ENCODE measurements around the gene TOMM20L. TPM values are rescaled to one million over a fixed set of nuclear protein-coding genes. Genes with fewer than 3 reads are reported as not detected.

Gene TOMM20L
- polyA plus RNA-seq, 4 donors = 1.00 to 1.9 (median 1.4) TPM

DNA sequence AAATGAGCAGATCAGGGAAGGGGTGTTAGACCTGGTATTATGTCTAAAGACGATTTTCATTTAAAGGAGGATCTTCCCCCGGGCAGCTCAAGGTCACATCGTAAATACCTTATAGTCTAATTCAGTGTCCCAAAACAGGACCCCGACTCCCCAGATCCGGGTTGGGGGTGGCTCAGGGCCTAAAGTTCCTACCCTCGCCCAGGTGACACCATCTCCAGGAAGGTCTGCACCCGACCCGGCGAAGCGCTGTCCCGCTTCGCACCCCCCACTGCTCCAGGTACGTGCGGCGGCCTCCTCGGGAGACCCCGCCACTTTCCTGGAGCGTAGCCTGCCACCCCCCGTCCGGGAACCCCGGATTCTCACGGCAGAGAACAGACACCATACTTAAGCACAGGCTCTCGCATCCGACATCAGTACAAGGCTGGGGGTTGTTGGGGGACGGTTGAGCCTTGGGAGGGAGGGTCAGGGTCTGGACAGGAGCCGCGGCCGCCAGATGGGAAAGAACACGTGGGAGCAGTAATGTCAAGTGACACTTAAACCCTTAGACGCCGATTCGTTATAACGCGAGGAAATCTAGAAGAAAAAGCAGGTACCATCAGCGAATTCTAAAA lies 31.0 kb downstream of the TOMM20L start:
- DNase-seq (ENCODE audit: low read depth in 4 of 4, low spot score in 3 of 4) = peak in 2 of 4 donors; percentile 59 to 68

DNA sequence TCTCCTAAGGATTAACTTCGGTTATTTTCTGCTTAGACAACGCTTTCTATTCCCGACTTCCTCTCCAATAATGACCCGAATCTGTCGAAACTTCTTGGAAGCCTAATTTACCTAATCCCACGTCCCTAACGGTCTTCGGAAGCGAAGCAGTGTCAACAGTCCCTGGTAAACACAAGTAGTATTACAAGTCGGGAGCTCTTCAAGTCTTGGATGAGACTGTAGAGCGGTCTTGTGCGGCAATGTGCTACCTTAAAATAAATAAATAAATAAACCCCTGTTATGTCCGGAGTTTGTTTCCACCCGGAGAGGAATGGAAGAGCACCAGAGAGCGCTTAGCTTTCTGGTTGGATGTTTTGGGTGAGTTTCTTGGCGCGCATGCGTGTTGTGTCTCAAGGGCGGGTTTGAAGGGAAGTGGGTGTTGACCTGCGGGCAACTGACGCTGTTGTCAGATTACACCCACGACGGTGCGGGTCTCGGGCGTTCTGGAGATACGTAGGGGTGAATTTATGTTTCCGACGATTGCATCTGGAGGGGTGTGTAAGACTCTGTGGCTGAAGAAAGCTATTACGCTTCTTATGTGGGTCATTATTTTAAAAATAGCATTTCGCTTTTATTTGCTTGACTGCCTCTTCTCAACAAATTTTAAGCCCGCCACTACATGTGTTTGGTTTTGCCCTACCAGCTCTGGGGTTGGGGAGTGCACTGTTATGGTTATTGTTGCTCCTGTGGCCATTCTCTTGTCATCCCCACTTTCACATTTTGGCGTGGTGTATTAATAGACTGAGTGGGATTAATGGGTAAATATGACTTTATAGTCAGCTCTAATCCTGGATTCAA lies 31.8 kb downstream of the TOMM20L start, which contains the start of the genes KIAA0586 and TIMM9:
KIAA0586 (plus strand) TSS at position 439 of the 837 bp plus-strand sequence. CDS start 546 bp downstream, outside the sequence.
TIMM9 (minus strand) TSS at position 251 of the 837 bp plus-strand sequence. CDS start 15,586 bp downstream, outside the sequence.
- DNase-seq (ENCODE audit: low read depth in 4 of 4, low spot score in 3 of 4) = peak; percentile 93 to 99 (median 98)

DNA sequence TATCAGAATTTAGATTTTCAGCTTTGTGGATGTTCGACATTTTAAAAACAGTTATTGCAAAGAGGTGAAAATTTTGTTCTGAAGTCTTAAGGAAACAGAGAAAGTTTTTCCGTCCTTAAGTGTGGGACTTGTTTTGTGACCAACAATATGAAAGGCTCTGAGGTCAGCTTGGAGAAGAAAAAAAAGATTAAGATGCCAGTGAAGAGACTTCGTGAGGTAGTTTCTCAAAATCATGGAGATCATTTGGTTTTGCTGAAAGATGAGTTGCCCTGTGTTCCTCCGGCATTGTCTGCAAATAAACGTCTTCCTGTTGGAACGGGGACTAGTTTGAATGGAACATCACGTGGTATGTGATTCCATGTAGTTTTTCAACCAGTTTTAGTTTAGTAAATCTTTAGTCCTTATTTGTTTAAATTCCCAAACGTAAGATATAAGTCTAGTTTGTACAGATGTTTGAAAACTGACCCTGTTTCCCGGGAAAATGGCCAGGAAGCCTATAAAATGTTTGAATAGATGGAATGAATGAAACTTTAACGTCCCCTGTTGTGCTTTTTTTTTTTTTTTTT lies 32.5 kb downstream of the TOMM20L start:
- peak; percentile 14 to 23 (median 15) for DNase-seq (ENCODE audit: low read depth in 4 of 4, low spot score in 3 of 4)

DNA sequence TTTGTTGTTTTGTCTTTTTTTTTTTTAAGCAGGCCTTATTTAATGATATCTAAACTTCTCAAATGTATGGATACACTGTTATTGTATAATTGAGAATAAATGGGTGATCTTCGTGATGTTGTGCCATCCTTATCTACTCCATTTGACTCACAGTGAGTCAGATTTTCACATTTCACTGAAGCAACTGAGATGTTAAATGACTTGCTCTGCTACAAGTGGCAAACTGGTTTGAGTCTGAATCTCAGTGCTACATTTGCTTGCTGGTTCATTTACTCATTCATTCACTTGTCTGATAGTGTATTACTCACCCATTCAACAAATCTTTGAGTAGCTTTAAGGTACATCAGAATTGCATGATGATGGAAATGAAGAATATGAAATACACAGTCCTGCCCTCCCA lies 34.4 kb downstream of the TOMM20L start:
- DNase-seq (ENCODE audit: low read depth in 4 of 4, low spot score in 3 of 4) = no peak

DNA sequence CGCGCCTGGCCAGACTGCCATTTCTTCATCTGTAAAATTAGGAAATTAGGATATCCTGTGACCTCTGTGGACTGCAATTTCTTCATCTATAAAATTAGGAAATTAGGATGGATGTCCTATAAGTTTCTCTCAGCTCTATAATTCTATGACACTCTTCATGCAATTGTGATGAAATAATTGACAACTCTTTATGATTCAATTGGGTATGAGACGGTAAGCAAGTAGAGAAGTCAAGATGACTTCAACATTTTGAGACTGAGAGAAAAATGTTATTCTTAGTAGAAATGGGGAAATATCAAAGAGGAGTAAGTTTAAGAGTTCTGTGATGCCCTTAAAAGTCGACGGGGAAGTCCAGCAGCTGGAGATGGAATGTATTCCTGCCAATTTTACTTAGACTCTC lies 43.7 kb downstream of the TOMM20L start:
- no peak for DNase-seq (ENCODE audit: low read depth in 4 of 4, low spot score in 3 of 4)

DNA sequence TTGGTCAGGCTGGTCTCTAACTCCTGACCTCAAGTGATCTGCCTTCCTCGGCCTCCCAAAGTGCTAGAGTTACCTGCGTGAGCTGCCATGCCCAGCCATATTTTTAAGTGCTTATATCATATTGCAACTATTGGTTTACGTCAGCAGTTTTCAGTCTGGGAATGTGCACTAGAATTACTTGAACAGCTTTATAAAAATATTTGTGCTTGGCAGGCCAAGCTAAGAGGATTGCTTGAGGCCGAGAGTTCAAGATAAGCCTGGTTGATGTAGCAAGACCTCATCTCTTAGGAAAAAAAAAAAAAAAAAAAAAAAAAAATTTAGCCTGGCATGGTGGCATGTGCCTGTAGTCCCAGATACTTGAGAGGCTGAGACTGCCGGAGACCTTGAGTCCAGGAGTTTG lies 48.9 kb downstream of the TOMM20L start:
- no peak for DNase-seq (ENCODE audit: low read depth in 4 of 4, low spot score in 3 of 4)

DNA sequence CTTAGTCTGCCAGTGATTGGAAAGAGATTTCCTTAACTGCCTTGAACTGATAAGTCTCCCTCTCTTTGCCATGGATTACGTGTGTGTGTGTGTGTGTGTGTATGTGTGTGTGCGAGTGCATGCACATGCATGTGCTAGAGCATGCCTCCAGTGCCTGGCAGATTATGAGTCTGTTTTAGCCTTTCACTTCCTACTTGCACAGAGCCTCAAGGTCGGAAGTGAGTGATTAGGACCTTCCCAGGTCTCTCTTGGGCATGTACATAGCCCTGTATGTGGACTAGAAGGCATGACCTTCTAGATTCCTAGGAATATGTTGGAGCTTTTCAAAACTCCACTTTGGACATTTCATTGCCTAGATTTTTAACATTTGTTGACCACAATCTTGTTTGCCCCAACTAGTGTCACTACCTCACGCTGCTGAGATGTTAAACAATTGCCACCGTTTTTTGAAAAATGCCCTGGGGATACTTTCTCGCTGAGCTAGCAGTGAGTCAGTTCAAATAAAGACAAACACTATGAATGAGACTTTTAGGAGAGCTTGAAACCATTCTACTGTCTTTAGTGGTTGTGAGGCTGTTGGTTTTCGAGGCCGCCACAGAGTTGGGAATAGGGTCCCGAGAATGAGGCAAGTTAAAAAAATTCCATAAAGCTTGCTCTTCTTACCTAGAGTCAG lies 60.0 kb downstream of the TOMM20L start:
- no peak for DNase-seq (ENCODE audit: low read depth in 4 of 4, low spot score in 3 of 4)

Other genes starting within 250 kb of the TOMM20L start
- 10 to 100 TPM; 75.5 to 90.3 (median 83.7) TPM for gene ARMH4, start 243.7 kb upstream of the TOMM20L start, polyA plus RNA-seq (ENCODE audit: insufficient read length in 4 of 4)
- gene ACTR10, start 195.8 kb upstream of the TOMM20L start, polyA plus RNA-seq (ENCODE audit: insufficient read length in 4 of 4) = 100 to 1,000 TPM; 105 to 118 (median 111) TPM
- gene PSMA3, start 151.1 kb upstream of the TOMM20L start, polyA plus RNA-seq (ENCODE audit: insufficient read length in 4 of 4) = 100 to 1,000 TPM; 127 to 161 (median 143) TPM
- gene ARID4A, start 97.4 kb upstream of the TOMM20L start, polyA plus RNA-seq (ENCODE audit: insufficient read length in 4 of 4) = 10 to 100 TPM; 24.7 to 35.9 (median 30.9) TPM
- 10 to 100 TPM; 90.2 to 93.6 (median 91.6) TPM for gene TIMM9, start 31.6 kb downstream of the TOMM20L start, polyA plus RNA-seq (ENCODE audit: insufficient read length in 4 of 4)
- 10 to 100 TPM; 19.2 to 23.0 (median 21.5) TPM for gene KIAA0586, start 31.8 kb downstream of the TOMM20L start, polyA plus RNA-seq (ENCODE audit: insufficient read length in 4 of 4)
- gene DACT1, start 242.0 kb downstream of the TOMM20L start, polyA plus RNA-seq (ENCODE audit: insufficient read length in 4 of 4) = 10 to 100 TPM; 29.2 to 40.3 (median 35.1) TPM